Tibial nerve (tissue), 3 donors: ENCODE data around the gene DMBX1.

Experiments used
- CTCF ChIP-seq, 5 experiments: fragments of 200-600 bp in 3 of 5; fragments of 450-650 bp in 2 of 5; sonication (generic) in 3 of 5; IDR thresholded peaks; one replicate each; pipeline ENCODE4 v1.5.1; 2016 to 2019; ENCODE audit warnings: antibody characterized with exemption in 5 of 5, mild to moderate bottlenecking in 3 of 5, moderate library complexity in 2 of 5
- POLR2A ChIP-seq, 2 donors: fragments of 450-650 bp; IDR thresholded peaks; one replicate each; pipeline ENCODE4 v1.6.1; 2017; ENCODE audit warnings: antibody characterized with exemption in 2 of 2, mild to moderate bottlenecking in 2 of 2, moderate library complexity in 2 of 2

- TF ChIP-seq POLR2A (IDR thresholded peaks at IDR 0.05) (no peak), CTCF (IDR thresholded peaks at IDR 0.05) (no peak)
These were observed 39.5 kb upstream of the DMBX1 start for GRCh38 chr1:46450160-46450517.
